Tibial nerve (tissue), 4 donors: ENCODE results near the gene TUB. TPM values are rescaled to one million over a fixed set of nuclear protein-coding genes. Genes with fewer than 3 reads are reported as not detected.

Experiments
- DNase-seq, 2 donors: peaks; one replicate each; pipeline ENCODE4 v3.0.0-alpha.2; 2019; ENCODE audit warnings: low spot score in 2 of 2
- H3K27ac ChIP-seq, 4 donors: fragments of 200-600 bp; sonication (generic) in 3 of 4; one replicate each; pipeline ENCODE4 v1.5.1; 2017 to 2019; ENCODE audit warnings: mild to moderate bottlenecking in 1 of 4
- H3K27me3 ChIP-seq, 2 donors: fragments of 200-600 bp; sonication (generic) in 1 of 2; one replicate each; pipeline versions ENCODE4 v1.5.1 to v1.6.0; 2017 to 2019
- H3K36me3 ChIP-seq, 3 donors: fragments of 200-600 bp; sonication (generic); one replicate each; pipeline ENCODE4 v1.5.1; 2018 to 2019
- H3K4me1 ChIP-seq, 4 donors: fragments of 200-600 bp; sonication (generic) in 3 of 4; one replicate each; pipeline ENCODE4 v1.5.1; 2017 to 2019
- H3K4me3 ChIP-seq, 4 donors: fragments of 200-600 bp; sonication (generic) in 3 of 4; one replicate each; pipeline ENCODE4 v1.5.1; 2017 to 2019; ENCODE audit warnings: mild to moderate bottlenecking in 1 of 4, moderate library complexity in 1 of 4
- H3K9me3 ChIP-seq, 4 donors: fragments of 200-600 bp; sonication (generic) in 3 of 4; one replicate each; pipeline ENCODE4 v1.5.1; 2017 to 2019
- EP300 ChIP-seq, 2 donors: sonication (generic); formaldehyde crosslinking; IDR thresholded peaks; one replicate each; pipeline ENCODE4 v1.6.1; 2017; ENCODE audit warnings: antibody characterized with exemption in 2 of 2, mild to moderate bottlenecking in 1 of 2
- POLR2A ChIP-seq, 2 donors: fragments of 450-650 bp; IDR thresholded peaks; one replicate each; pipeline ENCODE4 v1.6.1; 2017; ENCODE audit warnings: antibody characterized with exemption in 2 of 2, mild to moderate bottlenecking in 2 of 2, moderate library complexity in 2 of 2
- WGBS, 2 donors: methylation state at CpG; one replicate each; pipeline ENCODE4 v1.1.5; 2018; 5-methylcytosine and 5-hydroxymethylcytosine counted together
- total RNA-seq, 4 donors: library from RNA; depleted of rRNA; stranded (reverse); fragments of >200 nt; gene quantifications; one replicate each; pipeline ENCODE4 v1.1.0, GENCODE V29; 2016
- TF ChIP-seq, protein P1 (sequence below), 5 experiments: fragments of 200-600 bp in 3 of 5; fragments of 450-650 bp in 2 of 5; sonication (generic) in 3 of 5; IDR thresholded peaks; one replicate each; pipeline ENCODE4 v1.5.1; 2016 to 2019; ENCODE audit warnings: antibody characterized with exemption in 5 of 5, mild to moderate bottlenecking in 3 of 5, moderate library complexity in 2 of 5

Gene TUB
- total RNA-seq, 4 donors from 2014 or later = 9.3 to 14.5 (median 12.5) TPM

DNA sequence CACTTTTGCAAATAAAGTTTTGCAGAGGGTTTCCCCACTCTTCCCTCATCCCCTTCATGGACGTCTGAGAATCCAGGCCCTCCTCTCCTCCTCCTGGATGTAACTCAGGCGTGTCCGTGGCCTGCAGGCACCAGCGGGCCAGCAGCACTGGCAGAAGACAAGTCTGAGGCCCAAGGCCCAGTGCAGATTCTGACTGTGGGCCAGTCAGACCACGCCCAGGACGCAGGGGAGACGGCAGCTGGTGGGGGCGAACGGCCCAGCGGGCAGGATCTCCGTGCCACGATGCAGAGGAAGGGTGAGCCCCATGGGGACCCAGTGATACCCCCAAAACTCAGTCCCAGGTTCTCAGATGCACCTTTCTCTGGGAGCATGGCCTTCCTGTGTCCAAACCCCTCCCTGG lies 14.4 kb downstream of the TUB start:
- no peak overlapping the region for H3K4me3 ChIP-seq
- H3K27me3 ChIP-seq = no peaks in the 10 kb centered on the region
- H3K4me1 ChIP-seq = peaks cover 0 to 12% (median 3%) of the 10 kb centered on the region in 4 donors
- peaks cover 0 to 64% (median 0%) of the 10 kb centered on the region in 3 donors for H3K36me3 ChIP-seq
- WGBS, 2 donors = 70 to 88% methylated on average over 12 of the region's 12 CpGs
- no peak overlapping the region for H3K27ac ChIP-seq
- TF ChIP-seq, protein P1, sequence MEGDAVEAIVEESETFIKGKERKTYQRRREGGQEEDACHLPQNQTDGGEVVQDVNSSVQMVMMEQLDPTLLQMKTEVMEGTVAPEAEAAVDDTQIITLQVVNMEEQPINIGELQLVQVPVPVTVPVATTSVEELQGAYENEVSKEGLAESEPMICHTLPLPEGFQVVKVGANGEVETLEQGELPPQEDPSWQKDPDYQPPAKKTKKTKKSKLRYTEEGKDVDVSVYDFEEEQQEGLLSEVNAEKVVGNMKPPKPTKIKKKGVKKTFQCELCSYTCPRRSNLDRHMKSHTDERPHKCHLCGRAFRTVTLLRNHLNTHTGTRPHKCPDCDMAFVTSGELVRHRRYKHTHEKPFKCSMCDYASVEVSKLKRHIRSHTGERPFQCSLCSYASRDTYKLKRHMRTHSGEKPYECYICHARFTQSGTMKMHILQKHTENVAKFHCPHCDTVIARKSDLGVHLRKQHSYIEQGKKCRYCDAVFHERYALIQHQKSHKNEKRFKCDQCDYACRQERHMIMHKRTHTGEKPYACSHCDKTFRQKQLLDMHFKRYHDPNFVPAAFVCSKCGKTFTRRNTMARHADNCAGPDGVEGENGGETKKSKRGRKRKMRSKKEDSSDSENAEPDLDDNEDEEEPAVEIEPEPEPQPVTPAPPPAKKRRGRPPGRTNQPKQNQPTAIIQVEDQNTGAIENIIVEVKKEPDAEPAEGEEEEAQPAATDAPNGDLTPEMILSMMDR (IDR thresholded peaks at IDR 0.05) = no peak
- TF ChIP-seq EP300 (IDR thresholded peaks at IDR 0.05) = no peak
- TF ChIP-seq POLR2A (IDR thresholded peaks at IDR 0.05) = no peak
- no peaks in the 10 kb centered on the region for H3K9me3 ChIP-seq
- DNase-seq = no peak

DNA sequence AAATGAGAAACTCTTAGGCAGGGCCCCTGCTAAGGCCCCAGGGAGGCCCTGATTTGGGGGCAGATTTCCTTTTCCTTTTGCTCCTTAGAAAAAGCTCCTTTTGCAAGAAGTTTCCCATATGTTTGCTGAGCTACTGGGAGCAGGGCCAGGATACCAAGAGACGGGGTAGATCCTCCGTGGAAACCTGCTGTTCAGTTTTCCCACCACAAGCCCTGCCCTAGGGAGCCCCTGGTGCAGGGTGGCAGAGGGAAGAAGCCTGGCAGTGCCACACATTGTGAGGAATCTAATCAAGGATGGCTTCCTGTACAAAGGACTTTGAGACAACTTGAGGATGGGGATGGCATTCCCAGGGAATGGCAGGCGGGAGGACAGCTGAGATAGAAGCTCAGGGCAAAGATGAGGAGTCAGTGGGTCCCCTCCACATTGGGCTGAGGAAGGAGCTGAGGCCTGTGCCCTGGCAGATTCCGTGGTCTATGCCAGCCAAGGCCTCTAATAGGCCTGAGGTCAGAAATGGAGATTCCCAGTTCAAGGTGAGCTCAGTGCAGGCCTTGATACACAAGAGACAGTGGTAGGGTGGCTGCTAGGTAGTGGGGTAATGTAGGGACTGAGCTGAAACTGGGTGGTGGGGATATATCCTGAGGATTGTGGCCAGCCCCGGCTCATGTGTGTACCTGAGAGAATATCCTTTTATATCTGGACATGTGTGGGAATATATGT lies 15.0 kb downstream of the TUB start:
- peaks cover 0 to 70% (median 0%) of the 10 kb centered on the region in 3 donors for H3K36me3 ChIP-seq

DNA sequence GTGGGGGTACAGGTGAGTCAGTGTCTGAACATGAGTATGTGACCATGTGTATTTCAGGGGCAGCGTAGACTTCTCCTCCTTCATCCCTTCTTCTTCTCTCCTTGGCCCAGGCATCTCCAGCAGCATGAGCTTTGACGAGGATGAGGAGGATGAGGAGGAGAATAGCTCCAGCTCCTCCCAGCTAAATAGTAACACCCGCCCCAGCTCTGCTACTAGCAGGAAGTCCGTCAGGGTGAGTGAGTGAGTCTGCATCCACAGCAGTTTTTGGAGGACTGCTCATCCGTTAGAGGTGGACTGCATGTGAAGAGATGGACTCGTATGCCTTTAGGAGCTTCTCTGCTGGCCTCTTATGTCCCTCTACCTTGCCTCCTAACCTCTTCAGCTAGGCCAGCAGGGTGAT lies 15.6 kb downstream of the TUB start:
- no peak overlapping the region for H3K4me3 ChIP-seq
- H3K9me3 ChIP-seq = no peaks in the 10 kb centered on the region
- peaks cover 0 to 12% (median 3%) of the 10 kb centered on the region in 4 donors for H3K4me1 ChIP-seq
- no peak for TF ChIP-seq EP300 (IDR thresholded peaks at IDR 0.05)
- no peak for TF ChIP-seq POLR2A (IDR thresholded peaks at IDR 0.05)
- TF ChIP-seq, protein P1 (IDR thresholded peaks at IDR 0.05) = no peak
- H3K27me3 ChIP-seq = no peaks in the 10 kb centered on the region
- H3K36me3 ChIP-seq = peaks cover 0 to 76% (median 0%) of the 10 kb centered on the region in 3 donors
- WGBS, 2 donors = 71 to 78% methylated on average over 6 of the region's 6 CpGs
- H3K27ac ChIP-seq = no peak overlapping the region
- DNase-seq = no peak

More for the DNA sequence above, 15.0 kb downstream of the TUB start:
- Histone ChIP-seq H3K27me3 (no peaks in the 10 kb centered on the region), H3K27ac (no peak overlapping the region), H3K4me1 (peaks cover 0 to 12% (median 3%) of the 10 kb centered on the region in 4 donors), H3K9me3 (no peaks in the 10 kb centered on the region), H3K4me3 (no peak overlapping the region)
- 85 to 87% methylated on average over 5 of the region's 5 CpGs for WGBS, 2 donors
- no peak for TF ChIP-seq POLR2A (IDR thresholded peaks at IDR 0.05)
- TF ChIP-seq, protein P1 (IDR thresholded peaks at IDR 0.05) = no peak
- no peak for DNase-seq

DNA sequence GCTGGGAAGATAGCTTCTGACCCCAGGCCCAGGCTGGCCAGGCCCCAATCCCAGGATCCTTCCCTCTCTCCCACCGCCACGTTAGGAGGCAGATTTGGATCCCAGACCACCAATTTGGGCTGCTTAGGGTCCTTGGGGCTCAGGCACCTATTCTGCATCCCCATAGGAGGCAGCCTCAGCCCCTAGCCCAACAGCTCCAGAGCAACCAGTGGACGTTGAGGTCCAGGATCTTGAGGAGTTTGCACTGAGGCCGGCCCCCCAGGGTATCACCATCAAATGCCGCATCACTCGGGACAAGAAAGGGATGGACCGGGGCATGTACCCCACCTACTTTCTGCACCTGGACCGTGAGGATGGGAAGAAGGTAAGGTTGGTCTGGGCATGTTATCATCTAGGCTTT lies 16.1 kb downstream of the TUB start:
- no peak for DNase-seq
- 86 to 95% methylated on average over 8 of the region's 8 CpGs for WGBS, 2 donors
- H3K9me3 ChIP-seq = no peaks in the 10 kb centered on the region
- H3K4me3 ChIP-seq = no peak overlapping the region
- H3K36me3 ChIP-seq = peaks cover 0 to 81% (median 0%) of the 10 kb centered on the region in 3 donors
- TF ChIP-seq, protein P1 (IDR thresholded peaks at IDR 0.05) = no peak
- TF ChIP-seq EP300 (IDR thresholded peaks at IDR 0.05) (no peak), POLR2A (IDR thresholded peaks at IDR 0.05) (no peak)
- H3K27ac ChIP-seq = no peak overlapping the region
- H3K4me1 ChIP-seq = peaks cover 0 to 12% (median 3%) of the 10 kb centered on the region in 4 donors
- H3K27me3 ChIP-seq = no peaks in the 10 kb centered on the region

DNA sequence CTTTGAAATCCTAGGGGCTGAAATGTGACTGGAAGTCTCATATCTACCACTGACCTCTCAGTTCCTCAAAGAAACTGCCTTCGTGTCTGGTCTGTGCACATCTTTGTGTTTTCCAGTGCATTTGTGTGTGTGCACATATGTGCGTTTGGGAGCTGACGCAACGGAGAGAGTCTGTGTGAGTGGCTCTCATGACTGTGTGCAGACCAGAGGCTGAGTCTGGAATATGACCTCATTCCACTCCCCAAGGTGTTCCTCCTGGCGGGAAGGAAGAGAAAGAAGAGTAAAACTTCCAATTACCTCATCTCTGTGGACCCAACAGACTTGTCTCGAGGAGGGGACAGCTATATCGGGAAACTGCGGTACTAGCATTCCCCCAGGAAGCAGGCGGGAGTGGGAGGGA lies 16.5 kb downstream of the TUB start:
- peaks cover 0 to 85% (median 0%) of the 10 kb centered on the region in 3 donors for H3K36me3 ChIP-seq
- TF ChIP-seq, protein P1 (IDR thresholded peaks at IDR 0.05) = no peak
- no peak for TF ChIP-seq EP300 (IDR thresholded peaks at IDR 0.05)
- TF ChIP-seq POLR2A (IDR thresholded peaks at IDR 0.05) = no peak

More for the DNA sequence above, 16.5 kb downstream of the TUB start:
- Histone ChIP-seq H3K4me1 (peaks cover 0 to 9% (median 2%) of the 10 kb centered on the region in 4 donors), H3K27ac (no peak overlapping the region), H3K27me3 (no peaks in the 10 kb centered on the region), H3K4me3 (no peak overlapping the region), H3K9me3 (no peaks in the 10 kb centered on the region)
- WGBS, 2 donors = 82 to 83% methylated on average over 9 of the region's 9 CpGs
- DNase-seq = peak in 1 of 2 donors; percentile 1
